Astrocyte of the cerebellum (primary cell): ENCODE results near the gene PCDH15.

Experiments
- DNase-seq: peaks from one replicate; pipeline ENCODE4 v3.0.0-alpha.2; 2011; ENCODE audit warnings: low read depth
- H3K4me3 ChIP-seq: 2 replicates; pipeline ENCODE4 v1.5.1; 2011; ENCODE audit warnings: mild to moderate bottlenecking, low read depth, low read length, moderate library complexity
- CTCF ChIP-seq: IDR thresholded peaks from 2 replicates; pipeline ENCODE4 v1.5.1; 2012; ENCODE audit warnings: low read length, low read depth, moderate library complexity, mild to moderate bottlenecking; ENCODE audit errors: missing control alignments
- in situ Hi-C: cut with HindIII; loops from 2 replicates; pipeline ENCODE4 v1.10.0; 2017; ENCODE audit warnings: low sequenced_read_pairs

PCDH15 gene

GRCh38 chr10:54203401-54203800 lies 597.6 kb downstream of the PCDH15 start:
- in situ Hi-C loops = no loop called here
- no peak overlapping the region for H3K4me3 ChIP-seq
- no peak for TF ChIP-seq CTCF
- no peak for DNase-seq

DNA sequence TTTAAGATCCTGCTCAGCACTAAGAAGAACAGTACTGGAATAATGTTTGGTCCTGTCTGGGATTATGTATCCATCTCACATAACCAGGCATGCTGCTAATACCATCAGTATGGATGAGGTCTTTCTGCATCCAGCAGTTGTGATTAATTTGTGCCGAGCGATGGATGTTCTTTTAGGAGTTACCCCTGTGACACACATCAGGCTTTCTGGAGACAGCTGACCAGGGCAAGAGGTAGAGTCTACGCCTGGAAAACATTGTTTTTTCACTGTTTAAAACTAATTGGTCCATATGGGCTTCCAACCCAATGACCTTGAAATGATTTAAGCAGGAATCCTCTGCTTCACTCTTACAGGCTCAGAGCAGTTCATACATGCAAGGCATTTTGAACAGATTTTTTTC lies 603.0 kb downstream of the PCDH15 start:
- in situ Hi-C loops = no loop called here
- H3K4me3 ChIP-seq = no peak overlapping the region
- TF ChIP-seq CTCF = no peak
- no peak for DNase-seq

DNA sequence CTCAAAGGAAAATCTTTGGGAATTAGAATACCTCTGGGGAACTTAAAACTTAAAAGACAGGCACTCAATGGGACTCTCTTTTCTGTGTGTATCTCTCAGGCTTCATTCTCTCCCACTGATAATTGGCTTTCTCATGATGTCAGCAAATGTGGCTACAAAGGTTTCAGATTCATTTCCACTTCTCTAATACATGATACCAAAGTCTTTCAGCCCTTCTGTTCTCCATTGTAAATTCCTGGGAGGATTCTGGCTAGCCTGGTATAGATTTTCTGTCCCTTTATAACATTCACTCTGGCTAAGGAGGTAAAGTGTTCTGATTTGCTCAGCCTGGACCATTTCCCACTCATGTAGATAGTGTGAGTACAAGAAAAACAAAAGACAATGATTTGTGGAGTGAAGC lies 606.2 kb downstream of the PCDH15 start:
- H3K4me3 ChIP-seq = no peak overlapping the region
- DNase-seq = no peak
- in situ Hi-C loops = no loop called here
- TF ChIP-seq CTCF = no peak

DNA sequence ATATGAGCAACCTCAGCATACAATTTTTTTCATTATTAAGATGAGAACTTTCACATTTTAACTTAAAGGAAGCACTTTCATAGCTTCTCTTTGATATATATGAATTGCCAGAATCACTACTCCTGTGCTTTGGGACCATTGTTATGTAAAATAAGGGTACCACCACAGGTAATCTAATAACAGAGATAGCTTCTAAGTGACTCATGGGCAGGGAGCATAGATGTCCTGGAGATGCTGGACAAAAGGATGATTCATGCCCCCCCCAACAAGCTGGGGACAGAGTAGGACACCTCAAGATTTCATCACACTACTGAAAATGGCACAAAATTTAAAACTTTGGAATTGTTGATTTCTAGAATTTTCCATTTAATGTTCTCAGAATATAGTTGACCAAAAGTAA lies 641.1 kb downstream of the PCDH15 start:
- no peak for DNase-seq
- no peak overlapping the region for H3K4me3 ChIP-seq
- TF ChIP-seq CTCF = no peak
- in situ Hi-C loops = no loop called here

- H3K4me3 ChIP-seq = no peak overlapping the region
- in situ Hi-C loops = no loop called here
- no peak for DNase-seq
- TF ChIP-seq CTCF = no peak
Measured at GRCh38 chr10:54148508-54148907, 652.5 kb downstream of the PCDH15 start.

GRCh38 chr10:54139819-54140428 lies 661.1 kb downstream of the PCDH15 start:
- no peak for DNase-seq
- in situ Hi-C loops = no loop called here
- TF ChIP-seq CTCF = no peak

More at GRCh38 chr10:54139819-54140428, 661.1 kb downstream of the PCDH15 start:
- H3K4me3 ChIP-seq = no peak overlapping the region
